RCC 7860 (cell line): ENCODE data around the gene SEMA3C.
A peak's percentile ranks its signal among the peaks of the same experiment; 100 is the strongest.

ENCODE experiments used
- DNase-seq: peaks from one replicate; pipeline ENCODE4 v3.0.0-alpha.2; 2015; ENCODE audit warnings: low spot score
- FAIRE-seq: peaks from 2 replicates; lab custom pipeline; 2012; peaks lifted over from hg19 to GRCh38; lab: Jason Lieb, UNC

Gene SEMA3C

DNA sequence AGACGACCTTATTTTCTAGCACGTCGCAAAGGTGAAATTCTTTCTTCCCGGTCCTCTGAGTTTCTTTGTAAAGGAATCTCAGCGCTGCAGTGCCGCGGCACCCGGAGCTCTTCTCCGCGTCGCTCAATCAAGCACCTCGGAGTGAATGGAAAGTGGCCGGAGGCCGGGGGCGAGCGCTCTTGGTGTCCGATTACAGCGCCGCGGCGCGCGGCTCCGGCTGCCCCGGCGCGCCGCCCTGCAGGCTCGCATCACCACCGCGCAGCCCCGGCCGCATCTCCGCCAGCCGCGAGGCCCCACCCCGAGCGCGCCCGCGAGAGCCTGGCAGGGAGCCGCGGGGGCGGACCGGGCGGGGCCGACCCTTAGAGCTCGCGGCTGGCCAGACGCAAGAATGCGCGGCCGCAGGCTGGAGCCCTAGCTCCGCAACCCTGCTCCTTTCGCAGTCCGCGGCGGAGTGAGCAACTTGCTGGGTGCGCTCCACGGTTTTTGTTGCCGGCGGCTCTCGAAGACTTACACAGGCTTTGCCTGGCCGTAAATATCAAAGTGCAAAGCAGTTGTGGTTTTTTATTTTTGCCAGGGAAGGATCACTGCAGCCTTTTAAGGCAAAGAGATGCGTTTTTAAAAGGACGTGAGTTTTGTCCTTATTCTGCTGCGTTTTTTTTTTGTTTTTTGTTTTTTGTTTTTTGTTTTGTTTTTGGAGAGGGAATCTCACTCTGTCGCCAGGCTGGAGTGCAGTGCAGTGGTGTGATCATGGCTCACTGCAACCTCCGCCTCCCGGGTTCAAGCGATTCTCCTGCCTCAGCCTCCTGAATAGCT is at the start of gene SEMA3C:
Gene SEMA3C, minus strand, starts transcription at position 143 of the 813 bp plus-strand sequence. CDS start 2,270 bp downstream, outside the sequence.
- FAIRE-seq (peak; percentile 55), DNase-seq (peak; percentile 90)

DNA sequence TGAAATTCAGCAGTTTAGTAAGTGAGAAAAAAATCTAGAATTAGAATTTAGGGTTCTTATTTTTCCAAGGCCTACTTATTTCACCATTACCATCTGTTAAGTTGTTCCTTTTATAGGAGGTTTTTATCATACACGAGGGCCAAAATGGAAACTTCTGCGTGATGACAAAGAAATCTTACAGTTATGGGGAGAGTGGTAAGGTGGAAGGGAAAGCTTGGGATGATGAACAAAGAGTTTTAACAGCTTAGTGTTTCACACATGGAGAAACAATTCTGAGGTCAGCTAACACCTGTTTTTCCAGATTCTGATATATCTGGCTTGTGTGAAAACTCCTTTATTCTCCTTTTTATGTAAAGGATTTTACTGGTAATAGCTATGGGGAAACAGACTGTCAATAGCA is 49.8 kb upstream of the SEMA3C start:
- no peak for FAIRE-seq
- no peak for DNase-seq

DNA sequence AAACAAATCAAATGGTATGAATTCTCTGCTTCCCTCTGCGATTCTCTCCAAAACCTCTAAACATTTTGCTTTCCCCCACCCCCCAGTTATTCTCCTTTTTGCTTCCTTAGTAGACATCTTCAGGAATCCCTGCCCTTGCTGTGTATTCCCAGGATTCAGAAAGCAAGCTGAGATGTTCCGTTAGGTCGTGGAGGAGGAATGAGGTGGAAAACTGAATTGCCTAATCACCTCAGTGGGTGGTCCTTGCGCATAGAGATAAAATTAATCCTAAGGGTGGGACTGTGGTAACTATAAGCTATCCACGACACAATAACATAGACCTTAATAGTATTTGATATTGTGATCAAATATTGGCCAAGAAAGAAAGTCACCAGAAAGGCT is 49.1 kb upstream of the SEMA3C start:
- FAIRE-seq (no peak), DNase-seq (no peak)

DNA sequence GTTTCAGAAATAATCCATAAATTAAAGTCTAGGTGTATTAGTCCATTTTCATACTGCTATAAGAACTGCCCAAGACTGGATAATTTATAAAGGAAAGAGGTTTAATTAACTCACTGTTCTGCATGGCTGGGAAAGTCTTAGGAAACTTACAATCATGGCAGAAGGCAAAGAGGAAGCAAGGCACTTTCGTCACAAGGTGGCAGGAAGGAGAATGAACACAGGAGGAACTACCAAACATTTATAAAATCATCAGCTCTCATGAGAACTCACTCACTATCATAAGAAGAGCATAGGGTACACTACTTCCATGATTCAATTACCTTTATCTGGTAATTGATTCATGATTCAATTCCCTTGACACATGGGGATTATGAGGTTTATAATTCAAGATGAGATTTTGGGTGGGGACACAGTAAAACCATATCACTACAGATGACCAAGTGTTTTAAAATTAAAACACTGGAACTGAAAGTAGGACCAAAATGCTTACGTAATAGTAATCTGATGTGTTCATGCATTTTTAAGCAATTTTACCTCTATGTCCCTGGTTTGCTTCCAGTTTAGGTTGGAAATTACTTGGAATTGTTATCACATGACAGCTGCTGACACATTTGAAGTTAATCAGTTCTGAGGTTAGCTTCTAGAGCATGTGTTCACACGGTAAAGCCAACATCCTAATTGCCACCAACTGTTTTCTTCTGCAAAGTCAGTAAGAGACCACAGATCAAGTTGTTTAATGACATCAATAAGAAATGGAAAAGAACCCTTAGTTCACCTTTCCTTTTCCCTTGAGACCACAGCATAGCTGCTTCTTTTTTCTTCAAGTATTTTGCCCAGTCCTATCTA is 48.4 kb upstream of the SEMA3C start:
- DNase-seq: no peak
- FAIRE-seq: no peak

DNA sequence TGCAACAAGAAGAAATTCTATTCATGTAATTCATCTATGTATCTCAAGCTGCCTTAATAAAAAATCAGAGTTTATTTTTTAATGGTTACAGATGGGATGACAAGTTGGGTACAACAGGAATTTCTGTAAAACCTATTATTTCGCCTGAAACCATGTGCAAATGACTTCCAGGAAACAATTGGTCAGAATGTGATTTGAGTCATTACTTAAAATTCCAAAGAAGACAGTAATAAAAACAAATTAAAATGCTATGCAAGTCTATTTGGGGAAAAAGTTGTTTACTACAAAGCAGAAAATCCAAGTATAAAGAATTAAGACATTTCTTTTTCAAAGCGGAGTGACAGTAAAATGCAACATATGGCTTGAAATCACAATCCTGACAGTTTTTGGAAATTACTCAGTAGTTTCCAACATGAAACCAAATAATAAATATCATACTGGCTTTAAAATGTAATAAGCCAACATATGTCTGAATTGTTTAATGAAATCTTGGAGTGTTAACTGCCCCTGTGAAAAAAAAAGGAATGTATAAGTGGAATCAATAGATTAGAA is 41.5 kb upstream of the SEMA3C start:
- FAIRE-seq: no peak
- no peak for DNase-seq

DNA sequence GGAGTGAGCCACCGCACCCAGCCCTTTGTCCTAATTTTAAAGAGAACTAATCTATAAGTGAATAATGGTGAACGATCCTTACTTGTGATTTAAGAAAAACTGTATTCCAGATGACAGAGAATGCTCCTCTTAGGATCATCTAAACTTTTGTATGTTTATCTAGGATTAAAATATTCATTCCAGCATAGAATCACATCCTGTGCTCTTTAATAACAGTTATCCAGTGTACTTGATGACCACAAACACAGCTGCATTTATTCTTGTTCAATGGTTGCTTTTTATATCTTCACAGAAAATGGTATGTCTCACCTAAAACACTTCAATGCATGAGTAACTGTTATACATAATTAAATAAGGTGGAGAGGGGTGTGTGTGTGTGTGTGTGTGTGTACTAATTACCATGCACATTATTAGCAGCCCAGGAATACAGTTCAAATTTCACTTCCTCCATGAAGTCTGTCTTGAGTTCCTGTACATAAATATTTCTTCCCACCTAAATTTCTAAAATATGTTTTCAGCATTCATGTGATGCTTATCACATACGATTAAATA is 38.5 kb upstream of the SEMA3C start:
- no peak for DNase-seq
- FAIRE-seq: no peak

DNA sequence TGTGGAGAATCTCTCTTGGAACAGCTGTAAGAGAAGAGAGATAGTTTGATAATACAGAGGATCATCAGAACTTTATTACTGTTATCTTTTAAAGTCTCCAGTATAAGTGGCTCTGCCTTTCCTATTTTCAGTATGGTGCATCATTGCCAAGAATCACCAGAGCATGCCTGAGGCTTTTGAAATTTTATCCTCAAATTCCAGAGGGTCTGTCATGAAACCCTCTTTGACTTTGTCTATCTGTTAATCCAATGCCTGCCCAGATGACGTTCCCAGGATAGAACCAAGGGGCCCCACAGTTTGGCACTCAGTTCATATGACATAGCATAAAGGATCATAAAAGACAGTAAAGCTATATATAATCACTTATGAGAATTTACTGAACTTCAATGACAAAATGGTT is 35.3 kb upstream of the SEMA3C start:
- DNase-seq (no peak), FAIRE-seq (no peak)

DNA sequence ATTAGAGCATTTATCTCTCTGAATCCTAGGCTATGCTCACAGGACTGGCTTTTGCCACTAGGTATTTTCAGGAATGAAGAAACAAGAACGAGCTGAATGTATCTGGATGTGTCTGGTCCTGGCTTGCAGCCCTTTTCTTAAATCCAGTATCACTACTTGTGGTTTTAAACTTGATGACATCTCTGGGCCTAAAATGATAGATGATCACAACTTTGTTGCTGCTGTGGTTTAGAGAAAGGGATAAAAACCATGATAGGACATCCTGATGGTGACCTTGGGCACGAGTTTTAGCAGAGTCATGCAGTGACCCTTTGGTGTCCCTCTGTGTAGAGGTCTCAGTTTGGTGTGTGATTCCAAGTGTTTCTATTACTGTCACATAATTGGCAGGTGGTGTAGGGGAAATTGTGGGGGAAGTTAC is 31.7 kb upstream of the SEMA3C start:
- DNase-seq: peak; percentile 29
- peak; percentile 39 for FAIRE-seq

DNA sequence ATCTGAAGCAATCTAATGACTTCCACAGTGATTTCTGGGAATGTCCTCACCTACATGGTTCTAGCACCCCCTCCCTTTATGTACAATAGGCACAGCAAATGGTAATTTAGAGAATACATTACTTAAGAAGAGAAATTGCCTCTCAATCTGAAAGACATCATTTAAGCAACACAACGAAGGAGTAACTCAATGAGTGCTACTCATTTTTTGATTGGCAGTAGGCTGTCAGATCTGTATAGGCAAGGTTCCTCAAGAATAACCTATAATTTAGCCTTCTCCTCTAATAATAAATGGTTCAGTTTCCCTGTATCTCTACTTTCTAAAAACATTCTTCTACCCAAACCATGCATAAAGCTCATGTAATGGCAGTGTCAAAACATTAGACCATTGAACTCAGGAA is 30.6 kb upstream of the SEMA3C start:
- DNase-seq: no peak
- FAIRE-seq: no peak

DNA sequence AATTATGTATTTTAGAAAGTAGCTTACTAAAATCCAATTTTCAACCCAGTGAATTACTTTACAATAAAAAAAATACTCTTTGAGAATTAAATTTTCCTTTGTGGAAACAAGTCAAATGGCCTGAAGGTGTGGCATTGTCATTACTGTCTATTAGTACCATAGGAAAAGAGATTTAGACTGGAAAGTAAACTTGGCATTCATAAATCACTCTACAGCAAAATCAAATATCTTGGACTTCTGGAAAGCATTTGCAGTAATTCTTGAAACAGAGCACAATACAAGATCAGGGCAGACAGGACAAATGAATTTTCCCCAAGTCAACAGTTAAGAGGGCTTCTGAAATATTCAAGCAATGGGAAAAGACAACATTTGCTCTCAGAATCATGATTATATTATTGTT is 28.0 kb upstream of the SEMA3C start:
- DNase-seq (no peak), FAIRE-seq (no peak)

DNA sequence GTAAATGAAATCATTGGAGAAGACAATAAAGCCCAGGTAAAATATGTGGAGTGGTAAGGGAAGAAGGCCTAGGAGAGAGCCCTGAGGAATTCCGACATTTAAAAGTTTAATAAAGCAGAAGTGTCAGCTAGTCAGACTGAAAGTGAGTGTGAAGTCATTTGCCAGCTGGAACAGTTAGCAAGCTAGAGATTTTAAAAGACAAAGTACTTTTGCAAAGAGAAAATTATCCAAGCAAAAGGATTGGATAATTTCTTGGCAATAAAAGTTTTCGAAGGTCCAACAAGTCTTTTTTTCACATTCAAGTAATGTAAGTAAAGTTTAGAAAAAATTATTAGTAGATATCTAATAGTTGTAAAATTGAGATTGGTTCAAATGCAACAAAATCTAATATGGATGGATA is 27.1 kb upstream of the SEMA3C start:
- DNase-seq: no peak
- peak; percentile 30 for FAIRE-seq

DNA sequence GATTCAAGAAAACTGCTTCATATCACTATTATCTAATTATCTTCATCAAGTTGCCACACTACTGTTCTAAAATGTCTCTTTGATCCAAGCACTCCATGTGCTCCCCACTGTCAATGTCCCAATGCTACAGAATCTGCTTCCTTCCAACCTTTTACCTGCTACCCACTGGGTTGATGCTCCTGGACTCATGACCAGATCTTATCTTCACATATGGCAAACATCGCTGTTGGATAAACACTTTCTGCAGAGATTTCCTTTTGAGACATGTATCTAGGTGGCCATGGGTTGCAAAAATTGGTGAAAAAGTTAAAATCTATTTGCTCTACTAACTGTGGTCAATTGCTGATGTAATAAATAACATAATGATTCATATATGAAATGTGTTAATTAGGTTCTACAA is 24.5 kb upstream of the SEMA3C start:
- no peak for DNase-seq
- no peak for FAIRE-seq

DNA sequence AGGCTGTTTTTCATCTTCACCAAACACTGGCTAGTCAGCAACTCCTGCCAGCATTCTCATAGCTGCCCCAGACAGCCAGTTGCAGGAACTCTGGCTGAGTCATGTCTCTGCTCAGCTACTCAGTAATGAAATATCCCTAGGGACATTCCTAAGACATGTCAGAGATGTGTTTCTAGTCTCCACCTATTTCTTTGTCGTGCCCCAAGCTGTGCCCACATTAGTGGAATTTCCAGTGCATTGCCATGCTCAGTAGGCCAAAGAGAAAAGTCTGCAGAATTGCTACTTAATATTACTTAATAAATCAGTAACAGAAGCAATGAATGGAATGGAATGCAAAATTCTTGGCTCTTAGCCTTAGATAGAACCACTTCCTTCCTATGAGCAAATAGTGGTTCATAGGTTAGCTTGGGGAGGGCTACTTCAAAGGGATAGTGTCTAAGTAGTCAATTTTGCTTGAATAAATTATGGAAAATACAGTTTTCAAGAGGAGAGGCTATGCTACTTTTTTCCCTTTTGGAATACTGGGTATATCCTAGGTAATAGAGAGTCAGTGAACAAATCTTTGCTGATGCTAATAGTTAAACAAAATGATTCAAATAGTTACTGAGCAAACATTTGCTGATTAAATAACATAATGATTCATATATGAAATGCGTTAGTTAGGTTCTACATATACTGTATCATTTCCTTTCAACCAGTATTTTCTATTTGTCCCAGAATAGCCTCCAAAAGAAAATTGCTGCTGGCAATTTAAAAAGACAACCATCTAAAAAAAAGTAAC is 23.6 kb upstream of the SEMA3C start:
- DNase-seq: peak; percentile 100
- FAIRE-seq: peak; percentile 100

DNA sequence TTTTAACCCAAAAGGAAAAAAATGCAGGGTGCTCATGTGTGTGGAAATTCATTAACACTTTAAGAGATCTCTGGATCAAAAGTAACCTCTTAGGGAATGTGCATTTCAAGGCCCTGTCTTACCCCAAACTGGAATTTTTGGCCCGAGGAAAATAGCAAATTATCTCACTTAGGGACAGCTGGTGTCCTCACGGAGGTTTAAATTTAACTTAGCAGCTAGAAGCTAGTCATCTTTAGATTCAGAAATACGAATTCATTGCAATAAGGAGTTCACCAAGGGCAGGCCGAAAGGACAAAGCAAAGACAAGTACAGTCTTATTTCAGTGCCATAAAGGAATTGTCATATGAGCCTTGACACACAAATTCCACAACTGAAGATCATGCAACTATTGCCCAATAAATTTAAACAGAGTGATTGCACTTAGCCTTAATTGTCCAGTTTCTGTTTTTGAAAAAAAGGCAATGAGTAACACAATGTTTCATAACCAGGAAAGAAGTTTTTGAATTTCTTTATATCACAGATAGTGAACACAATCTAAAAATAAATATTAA is 22.4 kb upstream of the SEMA3C start:
- no peak for FAIRE-seq

DNA sequence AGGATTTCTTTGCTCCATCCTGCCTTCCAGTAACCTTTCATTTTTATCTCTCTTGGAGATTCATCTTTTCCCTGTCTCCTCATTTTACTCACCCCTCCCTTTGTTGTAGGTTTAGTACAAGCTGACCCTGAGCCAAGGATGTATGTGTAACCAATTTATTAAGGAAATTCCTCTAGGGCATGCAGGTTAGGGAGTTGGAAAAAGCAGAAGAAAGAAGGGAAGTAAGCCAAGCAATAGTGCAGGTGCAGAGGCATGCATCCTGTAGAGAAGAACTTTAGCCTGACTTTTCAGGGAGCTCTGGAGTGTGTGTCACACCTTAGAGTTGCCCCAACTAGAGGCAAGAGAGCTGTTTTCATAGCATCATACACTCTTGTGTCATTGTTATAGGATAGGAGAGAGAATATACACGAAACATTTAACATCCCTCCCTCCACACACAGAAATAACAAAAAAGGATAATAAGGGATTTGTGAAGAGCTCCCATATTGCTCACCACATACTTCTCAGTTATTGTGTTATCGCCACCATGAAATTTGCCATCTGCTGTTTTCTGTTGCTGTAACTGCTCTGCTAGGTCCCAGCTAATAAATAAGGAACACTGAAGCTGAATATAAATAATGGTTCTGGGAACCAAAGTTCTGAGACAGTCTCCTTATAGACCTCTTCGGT is 21.8 kb upstream of the SEMA3C start:
- DNase-seq: peak; percentile 59
- FAIRE-seq: peak; percentile 80

More for the DNA sequence above, 22.4 kb upstream of the SEMA3C start:
- peak; percentile 75 for DNase-seq

DNA sequence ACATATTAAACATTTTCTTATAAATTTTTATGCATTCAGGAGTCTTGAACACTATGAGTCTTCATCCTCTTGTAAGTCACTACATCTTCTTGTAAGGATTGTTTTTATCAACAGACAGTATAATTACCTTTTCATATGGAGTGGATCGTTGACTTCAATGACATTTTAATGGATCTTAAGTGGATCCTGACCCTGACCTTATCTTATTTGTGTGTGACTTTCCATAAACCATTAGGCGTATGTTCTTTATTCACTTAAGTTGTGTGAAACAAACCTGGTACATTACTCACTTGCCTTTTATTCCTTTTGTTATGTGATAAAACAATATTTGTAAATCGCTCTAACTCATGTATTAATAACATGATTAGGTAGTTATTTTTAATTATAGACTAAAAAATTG is 18.5 kb upstream of the SEMA3C start:
- no peak for DNase-seq
- FAIRE-seq: no peak

DNA sequence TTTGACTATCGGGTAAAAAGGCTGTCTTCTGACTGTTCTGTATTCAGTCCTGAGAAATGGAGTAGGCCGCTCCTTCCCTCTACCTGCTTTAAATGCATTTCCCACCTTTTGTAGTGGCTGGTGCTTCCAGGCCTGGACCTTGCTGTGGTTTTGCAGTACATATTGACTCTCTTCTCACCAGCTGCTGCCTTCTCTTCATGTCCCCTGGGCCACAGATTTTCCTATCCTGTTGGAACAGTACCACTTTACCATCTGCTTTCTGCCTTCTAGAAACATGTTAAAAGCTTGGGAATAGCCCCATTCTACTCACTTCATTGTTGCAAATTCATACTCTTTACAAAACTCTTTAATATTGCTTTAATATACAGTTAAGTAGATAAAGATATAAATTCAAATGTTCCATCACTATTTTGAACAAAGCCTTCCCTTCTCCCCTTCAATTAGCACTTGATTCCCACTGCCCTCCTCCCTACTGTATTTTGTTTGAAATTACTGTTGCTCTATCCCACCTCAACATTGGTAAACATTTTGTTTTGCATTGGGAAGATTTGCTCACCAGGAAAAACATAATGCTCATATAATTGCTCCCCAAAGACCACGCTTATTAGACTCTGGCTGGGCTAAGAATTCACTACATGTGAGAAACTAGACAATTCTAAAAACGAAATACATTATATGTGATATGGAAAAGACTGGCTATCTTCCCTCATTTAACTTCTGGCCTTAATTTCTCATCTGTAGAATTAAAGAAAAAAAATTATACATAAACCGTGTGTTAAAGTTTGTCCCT is 17.3 kb upstream of the SEMA3C start:
- no peak for FAIRE-seq
- DNase-seq: no peak

DNA sequence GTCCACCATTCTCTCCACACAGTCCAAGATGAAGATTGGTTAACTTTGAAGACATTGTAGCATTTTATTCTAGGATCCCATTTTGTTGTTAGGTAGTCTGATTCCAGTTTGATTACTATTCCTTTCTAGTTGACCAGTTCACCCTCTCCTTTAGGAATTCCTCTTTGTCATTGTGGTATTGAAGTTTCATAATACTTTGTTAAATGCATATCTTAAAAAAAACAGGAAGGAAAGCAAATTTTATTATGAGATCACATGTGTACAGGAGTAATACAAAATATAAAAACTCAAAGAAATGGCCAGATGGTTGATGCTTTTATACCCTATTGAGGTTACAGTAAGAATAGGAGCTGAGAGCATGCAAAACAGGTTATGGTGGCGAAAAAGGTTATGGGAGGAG is 15.5 kb upstream of the SEMA3C start:
- DNase-seq (peak; percentile 42), FAIRE-seq (peak; percentile 55)

DNA sequence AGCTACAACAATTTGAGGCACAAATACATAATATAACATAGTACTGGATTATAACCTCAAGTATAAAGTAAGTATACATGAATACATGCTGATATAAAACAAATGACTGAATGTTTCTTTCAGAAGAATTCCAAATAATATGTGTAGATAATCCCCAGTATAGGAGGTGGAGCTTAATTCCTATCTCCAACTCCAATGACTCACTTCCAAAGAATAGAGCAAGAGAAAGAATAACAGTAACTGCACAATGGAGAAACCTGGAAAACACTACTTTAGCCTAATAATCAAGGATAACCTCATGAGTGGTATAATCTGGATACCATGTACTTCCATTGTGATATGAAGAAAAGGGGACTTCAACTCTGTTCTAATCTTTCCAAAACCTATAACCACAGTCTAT is 13.7 kb upstream of the SEMA3C start:
- no peak for FAIRE-seq
- no peak for DNase-seq
